Uterus (tissue), 4 donors: ENCODE results near the gene NKX1-2. TPM values are rescaled to one million over a fixed set of nuclear protein-coding genes. Genes with fewer than 3 reads are reported as not detected.
"Not testable (repeated sequence)": the region's sequence is repeated elsewhere in the genome, so short reads cannot be mapped to it uniquely, and the experiment has no call there.

Experiments
- DNase-seq, 2 donors: peaks; one replicate each; pipeline ENCODE4 v3.0.0-alpha.2; 2019 to 2020
- H3K27ac ChIP-seq, 2 donors: fragments of 200-600 bp; sonication (generic); 1 replicate in 1 of 2; 2 replicates in 1 of 2; pipeline ENCODE4 v1.5.1; 2016 to 2018
- H3K27me3 ChIP-seq, 2 donors: fragments of 200-600 bp; sonication (generic); one replicate each; pipeline ENCODE4 v1.5.1; 2018 to 2019; ENCODE audit warnings: control low read depth in 1 of 2
- H3K36me3 ChIP-seq, 2 donors: fragments of 200-600 bp; sonication (generic); one replicate each; pipeline ENCODE4 v1.5.1; 2019; ENCODE audit warnings: control low read depth in 1 of 2
- H3K4me1 ChIP-seq, 2 donors: fragments of 200-600 bp; sonication (generic); one replicate each; pipeline ENCODE4 v1.5.1; 2018 to 2019; ENCODE audit warnings: control low read depth in 1 of 2
- H3K4me3 ChIP-seq, 2 donors: fragments of 200-600 bp; sonication (generic); 1 replicate in 1 of 2; 2 replicates in 1 of 2; pipeline ENCODE4 v1.5.1; 2018 to 2019; ENCODE audit warnings: mild to moderate bottlenecking in 1 of 2
- H3K9me3 ChIP-seq, 2 donors: fragments of 200-600 bp; sonication (generic); one replicate each; pipeline ENCODE4 v1.5.1; 2019; ENCODE audit warnings: control low read depth in 1 of 2
- CTCF ChIP-seq, 4 experiments: fragments of 200-600 bp in 2 of 4; fragments of 450-650 bp in 2 of 4; sonication (generic) in 2 of 4; IDR thresholded peaks; one replicate each; pipeline ENCODE4 v1.5.1; 2016 to 2019; ENCODE audit warnings: antibody characterized with exemption in 4 of 4, mild to moderate bottlenecking in 2 of 4, moderate library complexity in 1 of 4
- POLR2A ChIP-seq, 2 donors: fragments of 450-650 bp; IDR thresholded peaks; one replicate each; pipeline ENCODE4 v1.6.1; 2016; ENCODE audit warnings: antibody characterized with exemption in 2 of 2, mild to moderate bottlenecking in 1 of 2, moderate library complexity in 1 of 2
- intact Hi-C: fragments of 100-400 bp; cut with DNase I; formaldehyde crosslinking; loops from one replicate; pipeline ENCODE4 v1.15.1; 2023; ENCODE audit warnings: low total_unique reads
- total RNA-seq, 4 donors: library from RNA; depleted of rRNA in 3 of 4; stranded (reverse); fragments of >200 nt in 3 of 4; gene quantifications; one replicate each; pipeline versions ENCODE4 v1.1.0 to v1.2.4, GENCODE V29; 2014 to 2023
- donor health status: DM: yes; HTN: yes; CAD: no.

NKX1-2 gene
- total RNA-seq, 4 donors from 2014 or later = not detected

DNA sequence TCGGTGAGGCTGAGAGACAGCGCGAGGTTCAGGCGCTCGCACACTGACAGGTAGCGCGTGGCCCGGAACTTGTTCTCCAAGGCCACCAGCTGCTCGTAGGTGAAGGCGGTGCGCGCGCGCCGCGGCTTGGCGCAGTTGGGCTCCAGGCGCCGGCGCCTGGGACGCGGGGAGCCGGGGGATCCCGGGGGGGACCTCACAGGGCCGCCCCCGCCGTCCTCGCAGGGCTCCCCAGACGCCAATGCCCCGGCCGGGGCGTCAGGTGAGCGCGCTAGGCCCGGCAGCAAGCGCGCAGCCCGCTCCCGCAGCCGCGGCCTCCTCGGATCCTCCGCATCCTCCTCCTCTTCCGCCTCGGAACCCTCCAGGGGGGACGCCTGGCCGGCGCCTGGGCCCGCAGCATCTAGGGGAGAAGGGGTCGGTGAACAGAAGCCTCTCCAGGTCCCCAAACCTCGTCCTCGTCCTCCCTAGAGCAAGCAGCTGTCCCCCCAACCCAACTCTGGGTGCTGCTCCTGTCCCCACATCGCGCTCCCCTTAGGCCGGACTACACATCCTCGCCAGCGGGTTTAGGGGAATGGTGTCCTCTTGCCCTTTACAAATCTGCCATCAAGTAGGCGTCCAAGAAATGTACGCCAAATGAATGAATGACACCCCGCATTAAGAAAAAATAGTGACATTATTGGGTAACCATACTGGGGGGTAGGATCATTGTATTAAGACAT lies 1.9 kb downstream of the NKX1-2 start:
- TF ChIP-seq CTCF (IDR thresholded peaks at IDR 0.05) (no peak), POLR2A (IDR thresholded peaks at IDR 0.05) (no peak)
- Histone ChIP-seq H3K27ac (no peak overlapping the region), H3K4me1 (peaks cover 0 to 18% of the 10 kb centered on the region in 2 donors), H3K4me3 (no peak overlapping the region), H3K27me3 (peaks cover 4 to 36% of the 10 kb centered on the region in 2 donors), H3K9me3 (no peaks in the 10 kb centered on the region), H3K36me3 (no peaks in the 10 kb centered on the region)
- intact Hi-C loops = no loop called here
- DNase-seq = no peak

- H3K9me3 ChIP-seq = no peaks in the 10 kb centered on the region
- TF ChIP-seq POLR2A (IDR thresholded peaks at IDR 0.05) = no peak
- TF ChIP-seq CTCF (IDR thresholded peaks at IDR 0.05) = no peak
- peaks cover 0 to 18% of the 10 kb centered on the region in 2 donors for H3K4me1 ChIP-seq
- H3K36me3 ChIP-seq = no peaks in the 10 kb centered on the region
- no peak overlapping the region for H3K4me3 ChIP-seq
- H3K27me3 ChIP-seq = peaks cover 4 to 34% of the 10 kb centered on the region in 2 donors
- intact Hi-C loops = no loop called here
- DNase-seq = no peak
- no peak overlapping the region for H3K27ac ChIP-seq
These were observed 2.7 kb downstream of the NKX1-2 start for GRCh38 chr10:124446830-124447750.

DNA sequence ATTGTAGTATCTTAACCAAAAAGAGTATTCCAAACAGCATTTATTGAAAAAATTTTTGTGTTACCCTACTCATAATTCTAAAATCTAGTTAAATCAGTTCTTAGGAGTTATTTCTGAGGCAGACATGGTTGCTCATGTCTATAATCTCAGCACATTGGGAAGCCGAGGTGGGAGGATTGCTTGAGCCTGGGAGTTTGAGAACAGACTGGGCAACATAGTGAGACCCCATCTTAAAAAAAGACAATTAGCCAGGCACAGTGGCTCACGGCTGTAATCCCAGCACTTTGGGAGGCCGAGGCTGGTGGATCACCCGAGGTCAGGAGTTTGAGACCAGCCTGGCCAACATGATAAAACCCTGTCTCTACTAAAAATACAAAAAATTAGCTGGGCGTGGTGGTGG lies 8.1 kb downstream of the NKX1-2 start:
- H3K27me3 ChIP-seq, intact Hi-C loops, H3K27ac ChIP-seq, H3K9me3 ChIP-seq, H3K36me3 ChIP-seq, H3K4me1 ChIP-seq, H3K4me3 ChIP-seq, DNase-seq: not testable (repeated sequence)

GRCh38 chr10:124436191-124436638 lies 13.6 kb downstream of the NKX1-2 start:
- DNase-seq = no peak

DNA sequence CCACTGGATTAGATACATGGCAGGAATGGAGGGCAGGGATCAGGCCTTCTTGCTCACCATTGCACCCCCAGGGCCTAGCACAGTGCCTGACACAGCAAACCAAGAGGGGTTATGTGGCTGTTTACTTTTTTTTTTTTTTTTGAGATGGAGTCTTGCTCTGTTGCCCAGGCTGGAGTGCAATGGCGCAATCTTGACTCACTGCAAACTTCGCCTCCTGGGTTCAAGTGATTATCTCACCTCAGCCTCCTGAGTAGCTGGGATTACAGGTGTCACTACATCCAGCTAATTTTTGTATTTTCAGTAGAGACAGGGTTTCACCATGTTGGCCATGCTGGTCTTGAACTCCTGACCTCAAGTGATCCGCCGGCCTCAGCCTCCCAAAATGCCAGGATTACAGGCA lies 14.2 kb downstream of the NKX1-2 start:
- H3K4me3 ChIP-seq, H3K27ac ChIP-seq, H3K27me3 ChIP-seq, DNase-seq, H3K4me1 ChIP-seq, intact Hi-C loops, H3K9me3 ChIP-seq, H3K36me3 ChIP-seq: not testable (repeated sequence)

More at GRCh38 chr10:124436191-124436638, 13.6 kb downstream of the NKX1-2 start:
- Histone ChIP-seq H3K9me3 (no peaks in the 10 kb centered on the region), H3K27me3 (no peaks in the 10 kb centered on the region), H3K27ac (no peak overlapping the region), H3K36me3 (no peaks in the 10 kb centered on the region), H3K4me1 (no peaks in the 10 kb centered on the region), H3K4me3 (no peak overlapping the region)
- no peak for TF ChIP-seq POLR2A (IDR thresholded peaks at IDR 0.05)
- no peak for TF ChIP-seq CTCF (IDR thresholded peaks at IDR 0.05)
- intact Hi-C loops = no loop called here

DNA sequence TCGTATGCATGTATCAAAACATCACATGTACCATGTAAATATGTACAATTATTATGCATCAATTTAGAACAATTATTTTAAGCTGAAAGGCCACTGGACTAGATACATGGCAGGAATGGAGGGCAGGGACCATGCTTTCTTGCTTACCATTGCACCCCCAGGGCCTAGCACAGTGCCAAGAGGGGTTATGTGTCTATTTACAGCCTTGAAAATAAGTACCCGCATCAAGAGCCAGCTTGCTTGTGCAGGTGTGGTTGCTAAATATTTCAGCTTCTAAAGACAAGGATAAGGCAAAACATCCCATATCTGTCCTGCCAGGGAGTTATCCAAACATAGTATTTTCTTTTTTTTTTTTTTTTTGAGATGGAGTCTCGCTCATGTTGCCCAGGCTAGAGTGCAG lies 16.4 kb downstream of the NKX1-2 start:
- TF ChIP-seq POLR2A (IDR thresholded peaks at IDR 0.05) = no peak
- Histone ChIP-seq H3K9me3 (no peaks in the 10 kb centered on the region), H3K4me1 (no peaks in the 10 kb centered on the region), H3K36me3 (no peaks in the 10 kb centered on the region), H3K4me3 (no peak overlapping the region), H3K27me3 (no peaks in the 10 kb centered on the region), H3K27ac (no peak overlapping the region)
- no peak for DNase-seq
- intact Hi-C loops = no loop called here
